H1 (cell line): ENCODE data around the gene RTN4RL1. TPM values are rescaled to one million over a fixed set of nuclear protein-coding genes. Genes with fewer than 3 reads are reported as not detected.

Experiments
- CTCF ChIA-PET: fragments of 300-600 bp; sonication (Branson Sonifier 250); formaldehyde crosslinking; loops from one replicate; lab custom pipeline; 2021; ENCODE audit not compliant: partially characterized antibody; lab: Charles Lee
- POLR2A ChIA-PET: fragments of 300-600 bp; sonication (Branson Sonifier 250); formaldehyde crosslinking; loops from one replicate; lab custom pipeline; 2021; ENCODE audit warnings: inconsistent platforms; ENCODE audit not compliant: partially characterized antibody; lab: Charles Lee
- DNase-seq, 2 experiments: peaks; one replicate each; pipeline versions ENCODE4 v3.0.0 to v3.0.0-alpha.2; 2010 to 2022; ENCODE audit warnings: low spot score in 2 of 2, low read depth in 1 of 2, mixed read lengths in 1 of 2
- FAIRE-seq: peaks from 2 replicates; lab custom pipeline; 2011; peaks lifted over from hg19 to GRCh38; lab: Jason Lieb, UNC
- H2AFZ ChIP-seq: 2 replicates; pipeline ENCODE4 v1.8.1; 2012; ENCODE audit warnings: low read length, inconsistent platforms
- H2AK5ac ChIP-seq: 2 replicates; pipeline ENCODE4 v1.6.1; 2013; ENCODE audit warnings: low read depth, low read length
- H2BK120ac ChIP-seq: replicated peaks from 2 replicates; pipeline ENCODE3; 2013; ENCODE audit warnings: low read depth, low read length, inconsistent platforms
- H2BK12ac ChIP-seq: 2 replicates; pipeline ENCODE4 v1.6.1; 2013; ENCODE audit warnings: low read depth, low read length
- H2BK15ac ChIP-seq: 2 replicates; pipeline ENCODE4 v1.6.1; 2013; ENCODE audit warnings: low read length
- H2BK20ac ChIP-seq: 2 replicates; pipeline ENCODE4 v1.6.1; 2013; ENCODE audit warnings: low read length
- H2BK5ac ChIP-seq: 2 replicates; pipeline ENCODE4 v1.6.1; 2013; ENCODE audit warnings: low read depth, low read length
- H3K14ac ChIP-seq: 2 replicates; pipeline ENCODE4 v1.6.1; 2013; ENCODE audit warnings: inconsistent platforms; ENCODE audit not compliant: insufficient read length
- H3K18ac ChIP-seq: 2 replicates; pipeline ENCODE4 v1.6.1; 2013; ENCODE audit warnings: low read length; ENCODE audit errors: extremely low read depth
- H3K23ac ChIP-seq: 2 replicates; pipeline ENCODE4 v1.6.1; 2013; ENCODE audit warnings: inconsistent platforms; ENCODE audit not compliant: insufficient read length
- H3K23me2 ChIP-seq: 2 replicates; pipeline ENCODE4 v1.6.1; 2013; ENCODE audit warnings: low read depth, low read length
- H3K27ac ChIP-seq: 2 replicates; pipeline ENCODE4 v1.6.1; 2011; ENCODE audit warnings: low read depth, low read length, inconsistent platforms
- H3K27me3 ChIP-seq, 4 experiments: replicated peaks in 1 of 4; 1 replicate in 1 of 4; 2 replicates in 3 of 4; pipeline versions ENCODE4 v1.6.1 to v1.8.1; 2011 to 2013; ENCODE audit warnings: low read length in 3 of 4, mild to moderate bottlenecking in 3 of 4, inconsistent platforms in 2 of 4, mixed read lengths in 2 of 4, moderate library complexity in 1 of 4; ENCODE audit not compliant: control insufficient read depth in 3 of 4, insufficient read depth in 3 of 4; ENCODE audit errors: extremely low read depth in 1 of 4
- H3K36me3 ChIP-seq, 4 experiments: 2 replicates each; pipeline versions ENCODE4 v1.6.1 to v1.8.1; 2011 to 2013; ENCODE audit warnings: mild to moderate bottlenecking in 4 of 4, low read length in 3 of 4, moderate library complexity in 2 of 4, control low read depth in 1 of 4, inconsistent platforms in 1 of 4; ENCODE audit not compliant: insufficient read depth in 4 of 4, control insufficient read depth in 2 of 4
- H3K4ac ChIP-seq: replicated peaks from 2 replicates; pipeline ENCODE3; 2013; ENCODE audit warnings: low read length, low read depth, mixed read lengths, inconsistent platforms; ENCODE audit not compliant: insufficient read length
- H3K4me1 ChIP-seq, 4 experiments: replicated peaks in 1 of 4; 1 replicate in 1 of 4; 2 replicates in 3 of 4; pipeline versions ENCODE4 v1.6.1 to v1.8.1; 2011 to 2013; ENCODE audit warnings: low read length in 3 of 4, inconsistent platforms in 2 of 4, mixed read lengths in 1 of 4; ENCODE audit not compliant: insufficient read depth in 4 of 4, control insufficient read depth in 3 of 4
- H3K4me2 ChIP-seq, 2 experiments: 2 replicates each; pipeline versions ENCODE4 v1.6.1 to v1.8.1; 2011 to 2013; ENCODE audit warnings: low read depth in 2 of 2, low read length in 2 of 2, control low read depth in 1 of 2, inconsistent platforms in 1 of 2, mild to moderate bottlenecking in 1 of 2; ENCODE audit not compliant: insufficient read depth in 1 of 2
- H3K4me3 ChIP-seq, 4 experiments: fragments of 200-600, 300-600 bp in 1 of 4; sonication (generic), shearing (Covaris generic), sonication (Bioruptor Twin) in 1 of 4; 2 replicates each; pipeline versions ENCODE4 v1.5.1 to v1.8.1; 2011 to 2016; ENCODE audit warnings: low read length in 4 of 4, low read depth in 3 of 4, control low read depth in 2 of 4, inconsistent platforms in 2 of 4, mild to moderate bottlenecking in 2 of 4, mixed read lengths in 1 of 4, moderate library complexity in 1 of 4; ENCODE audit not compliant: insufficient read depth in 2 of 4; ENCODE audit errors: extremely low read depth in 1 of 4
- H3K56ac ChIP-seq: replicated peaks from 2 replicates; pipeline ENCODE3; 2013; ENCODE audit warnings: low read depth, mild to moderate bottlenecking, mixed read lengths, low read length, inconsistent platforms; ENCODE audit not compliant: insufficient read length
- H3K79me1 ChIP-seq: 2 replicates; pipeline ENCODE4 v1.6.1; 2013; ENCODE audit warnings: low read depth, low read length, control low read depth
- H3K79me2 ChIP-seq, 2 experiments: 2 replicates each; pipeline versions ENCODE4 v1.6.1 to v1.8.1; 2012 to 2013; ENCODE audit warnings: low read length in 2 of 2, mild to moderate bottlenecking in 2 of 2, inconsistent platforms in 1 of 2; ENCODE audit not compliant: insufficient read depth in 2 of 2, control insufficient read depth in 1 of 2
- H3K9ac ChIP-seq, 4 experiments: replicated peaks in 1 of 4; 1 replicate in 1 of 4; 2 replicates in 3 of 4; pipeline versions ENCODE4 v1.6.1 to v1.8.1; 2011 to 2013; ENCODE audit warnings: low read depth in 3 of 4, low read length in 3 of 4, control low read depth in 2 of 4, mild to moderate bottlenecking in 2 of 4, moderate library complexity in 2 of 4, inconsistent platforms in 1 of 4; ENCODE audit errors: extremely low read depth in 1 of 4
- H3K9me3 ChIP-seq, 2 experiments: 2 replicates each; pipeline versions ENCODE4 v1.6.1 to v1.8.1; 2012 to 2013; ENCODE audit warnings: mild to moderate bottlenecking in 2 of 2, moderate library complexity in 2 of 2, control low read depth in 1 of 2, inconsistent platforms in 1 of 2, low read depth in 1 of 2, low read length in 1 of 2, mixed read lengths in 1 of 2; ENCODE audit not compliant: insufficient read depth in 2 of 2
- H4K20me1 ChIP-seq, 2 experiments: replicated peaks in 1 of 2; 2 replicates each; pipeline versions ENCODE3 to v1.8.1; 2011 to 2013; ENCODE audit warnings: inconsistent platforms in 2 of 2, low read length in 2 of 2, mild to moderate bottlenecking in 1 of 2; ENCODE audit not compliant: insufficient read depth in 2 of 2, control insufficient read depth in 1 of 2
- H4K5ac ChIP-seq: 2 replicates; pipeline ENCODE4 v1.6.1; 2013; ENCODE audit warnings: low read length, low read depth, mixed read lengths, inconsistent platforms; ENCODE audit not compliant: insufficient read length
- H4K8ac ChIP-seq: 2 replicates; pipeline ENCODE4 v1.8.0; 2013; ENCODE audit warnings: mild to moderate bottlenecking, moderate library complexity, low read length, inconsistent platforms; ENCODE audit not compliant: insufficient read depth; ENCODE audit errors: extremely low read depth
- H4K91ac ChIP-seq: replicated peaks from 2 replicates; pipeline ENCODE3; 2013; ENCODE audit warnings: low read length, mixed read lengths, inconsistent platforms; ENCODE audit not compliant: insufficient read length
- E2F6 ChIP-seq: IDR thresholded peaks from 2 replicates; pipeline ENCODE4 v1.6.1; 2012; ENCODE audit warnings: inconsistent platforms
- EZH2 ChIP-seq: fragments of 200-600 bp; sonication (generic); IDR thresholded peaks from 2 replicates; pipeline ENCODE4 v1.7.1; 2012; ENCODE audit warnings: low read depth, mild to moderate bottlenecking, moderate library complexity, low read length, inconsistent platforms; ENCODE audit not compliant: severe bottlenecking
- POLR2AphosphoS5 ChIP-seq: IDR thresholded peaks from 2 replicates; pipeline ENCODE4 v1.6.1; 2011; ENCODE audit warnings: low read depth, low read length
- RNF2 ChIP-seq: fragments of 200-900, 300-1000 bp; sonication (generic); IDR thresholded peaks from 2 replicates; pipeline ENCODE4 v1.7.1; 2016; ENCODE audit warnings: borderline replicate concordance, low read depth, mild to moderate bottlenecking, antibody characterized with exemption, low read length; ENCODE audit not compliant: poor library complexity, severe bottlenecking; ENCODE audit errors: missing control alignments
- WGBS, 2 experiments: shearing (Covaris generic) in 1 of 2; methylation state at CpG; one replicate each; pipeline versions ENCODE4 v1.1.6 to v1.1.7; 2013 to 2015; ENCODE audit warnings: low lambda C conversion rate in 2 of 2, mixed read lengths in 2 of 2, inconsistent platforms in 1 of 2, low coverage in 1 of 2, missing lambda C conversion rate in 1 of 2; ENCODE audit not compliant: insufficient replicate concordance in 2 of 2, insufficient coverage in 1 of 2, insufficient read length in 1 of 2; ENCODE audit errors: extremely low coverage in 1 of 2, missing lambda C conversion rate in 1 of 2; 5-methylcytosine and 5-hydroxymethylcytosine counted together
- polyA plus RNA-seq, 7 experiments: library from polyadenylated mRNA; depleted of rRNA in 3 of 7; stranded (reverse) in 5 of 7; unstranded in 2 of 7; fragments of >200 nt in 5 of 7; fragments of 200-250 nt in 2 of 7; gene quantifications; 1 replicate in 5 of 7; 2 replicates in 1 of 7; 4 replicates in 1 of 7; pipeline versions ENCODE4 v1.2.1 to v1.2.3, GENCODE V29; 2011 to 2013; ENCODE audit warnings: missing spikeins in 2 of 7, mixed read lengths in 2 of 7
- total RNA-seq: library from RNA; stranded (reverse); fragmentation: NEBNext Ultra II Directional; extraction: Animal tissue kit (Norgen Biotek cat#: 25700); gene quantifications from 2 replicates; pipeline ENCODE4 v1.2.1, GENCODE V29; 2021

Gene RTN4RL1
- total and polyA plus RNA-seq, 2 of the 8 experiments (the other 6 are each of a cell fraction or from before 2014, with no cell fraction given): 0.09 TPM; not detected in 1

- no peak overlapping the region for H2AFZ ChIP-seq
- ChIA-PET CTCF (interaction anchor here (1.5 kb wide), 1 partner anchor 12 kb away, joined by 5 read pairs; no protein-coding TSS in a partner anchor), POLR2A (no interaction called here)
- no peaks in the 10 kb centered on the region for H3K79me1 ChIP-seq
- no peak overlapping the region for H2BK12ac ChIP-seq
- H3K27ac ChIP-seq: no peak overlapping the region
- H3K4me1 ChIP-seq: no peaks in the 10 kb centered on the region
- H4K8ac ChIP-seq: no peak overlapping the region
- no peak overlapping the region for H2AK5ac ChIP-seq
- H3K4ac ChIP-seq: no peak overlapping the region
- no peak overlapping the region for H3K4me2 ChIP-seq
- H4K20me1 ChIP-seq: peaks cover 5 to 6% of the 10 kb centered on the region in 2 experiments
- H2BK15ac ChIP-seq: no peak overlapping the region
- FAIRE-seq (no peak), DNase-seq (no peak)
- H3K14ac ChIP-seq: no peak overlapping the region
- H3K27me3 ChIP-seq: no peaks in the 10 kb centered on the region
- no peak overlapping the region for H3K4me3 ChIP-seq
- H3K56ac ChIP-seq: no peak overlapping the region
- no peak overlapping the region for H3K23ac ChIP-seq
- TF ChIP-seq E2F6: no peak
- no peak for TF ChIP-seq RNF2
- no peak for TF ChIP-seq EZH2
- TF ChIP-seq POLR2AphosphoS5: no peak
- WGBS, 2 experiments: 94% methylated on average over 18 of the region's 18 CpGs; no CpG with 5 or more reads in 1 of the 2 experiments
- no peaks in the 10 kb centered on the region for H3K23me2 ChIP-seq
- H4K91ac ChIP-seq: no peak overlapping the region
- no peaks in the 10 kb centered on the region for H3K9me3 ChIP-seq
- H4K5ac ChIP-seq: no peak overlapping the region
- H2BK5ac ChIP-seq: no peak overlapping the region
- no peak overlapping the region for H3K9ac ChIP-seq
- no peak overlapping the region for H3K18ac ChIP-seq
- no peak overlapping the region for H2BK120ac ChIP-seq
- H3K79me2 ChIP-seq: no peaks in the 10 kb centered on the region
- no peak overlapping the region for H2BK20ac ChIP-seq
- peaks cover 12 to 50% (median 37%) of the 10 kb centered on the region in 4 experiments for H3K36me3 ChIP-seq
These were observed 128.0 kb downstream of the RTN4RL1 start for GRCh38 chr17:1897105-1897656.
